ENCODE measurements around the gene RWDD3.

RWDD3 gene

DNA sequence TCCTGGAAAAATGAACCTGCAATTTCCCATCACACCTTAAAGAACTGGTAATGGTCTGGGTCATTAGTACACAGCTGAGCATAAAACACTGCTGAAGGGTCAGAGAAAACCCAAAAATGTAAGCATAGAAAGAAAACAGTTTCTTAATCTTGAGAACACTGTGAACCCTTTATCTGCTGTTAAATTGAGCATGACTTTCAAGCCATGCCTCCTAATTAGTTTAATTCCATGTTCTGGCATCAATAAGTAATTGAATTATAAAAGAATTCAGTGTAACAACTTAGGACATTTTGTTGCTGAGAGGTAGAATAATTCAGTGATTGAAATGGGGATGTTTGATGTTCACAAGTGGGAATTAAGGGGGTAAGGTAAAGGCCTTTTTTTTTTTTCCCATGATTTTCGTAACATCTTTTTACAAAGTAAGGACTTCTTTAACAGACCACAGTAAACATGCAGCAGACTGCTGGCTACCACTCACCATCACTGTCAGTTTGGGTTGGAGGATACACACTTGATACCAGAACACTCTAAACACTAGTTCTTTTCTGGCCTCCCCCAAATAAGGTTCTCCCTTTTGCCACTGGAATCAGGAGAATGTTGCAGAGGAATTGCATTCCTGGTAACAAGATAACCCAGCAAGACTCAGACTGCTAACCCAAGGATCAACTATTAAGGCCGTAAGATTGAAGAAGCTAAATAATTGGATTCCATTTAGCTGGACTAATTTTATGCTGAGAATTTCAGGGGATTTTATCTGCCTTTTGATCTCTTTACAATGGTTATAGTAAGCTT, 3.0 kb downstream of the RWDD3 start:
- ATAC-seq = no peak
- TF ChIP-seq ESRRG (CRISPR knock-in tag; IDR thresholded peaks at IDR 0.05) (no peak), ZFP30 (CRISPR knock-in tag; IDR thresholded peaks at IDR 0.05) (no peak), SNAI2 (CRISPR knock-in tag; IDR thresholded peaks at IDR 0.05) (no peak), PATZ1 (CRISPR knock-in tag; IDR thresholded peaks at IDR 0.05; ENCODE audit: borderline replicate concordance) (no peak), ZNF70 (CRISPR knock-in tag; IDR thresholded peaks at IDR 0.05) (no peak), CSDC2 (CRISPR knock-in tag; IDR thresholded peaks at IDR 0.05) (no peak), ARNTL (CRISPR knock-in tag; IDR thresholded peaks at IDR 0.05; ENCODE audit: borderline replicate concordance, low read depth) (no peak)

DNA sequence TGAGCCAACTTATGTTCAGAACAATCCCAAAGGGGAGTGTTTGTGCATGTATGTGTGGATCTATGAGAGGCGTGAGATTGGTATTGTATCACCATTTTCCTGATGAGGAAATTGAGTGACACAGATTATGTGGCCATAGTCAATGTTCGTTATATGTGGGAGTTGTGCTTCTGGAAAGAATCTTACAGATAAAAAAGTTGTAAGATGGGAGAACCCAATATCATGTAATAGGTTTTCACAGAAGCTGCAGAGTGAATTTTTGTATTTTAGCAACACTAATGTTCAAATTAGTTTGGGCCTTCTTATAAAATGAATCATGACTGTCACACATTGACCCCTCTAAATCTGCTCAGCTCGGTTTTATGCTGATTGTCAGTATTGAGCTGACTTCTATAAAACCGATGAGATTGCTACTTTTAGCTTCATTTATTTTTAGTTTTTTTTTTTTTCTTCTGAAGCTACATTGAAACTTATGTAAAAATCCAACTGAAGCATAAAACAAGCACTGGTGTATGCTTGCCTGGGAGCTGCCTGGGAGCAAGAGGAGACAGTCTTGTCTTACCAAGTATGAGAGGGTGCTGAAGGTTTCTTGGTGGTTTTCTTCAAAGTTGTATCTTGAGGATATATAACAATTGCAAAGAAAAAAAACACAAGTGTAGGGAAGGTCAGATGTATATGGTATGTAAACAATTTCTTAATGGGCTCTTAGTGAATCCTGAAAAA, 4.1 kb downstream of the RWDD3 start:
- no peak for TF ChIP-seq ISL1 (CRISPR knock-in tag; IDR thresholded peaks at IDR 0.05)
- no peak for TF ChIP-seq ZNF565 (CRISPR knock-in tag; conservative IDR thresholded peaks at IDR 0.05; ENCODE audit: low read depth)
- TF ChIP-seq OSR1 (CRISPR knock-in tag; IDR thresholded peaks at IDR 0.05) = no peak
- no peak for TF ChIP-seq ZFP30 (CRISPR knock-in tag; IDR thresholded peaks at IDR 0.05)
- TF ChIP-seq ESRRG (CRISPR knock-in tag; IDR thresholded peaks at IDR 0.05) = no peak
- TF ChIP-seq TOX (CRISPR knock-in tag; IDR thresholded peaks at IDR 0.05; ENCODE audit: borderline replicate concordance) = no peak
- TF ChIP-seq ZC3H10 (CRISPR knock-in tag; IDR thresholded peaks at IDR 0.05) = no peak
- TF ChIP-seq BACH2 (CRISPR knock-in tag; IDR thresholded peaks at IDR 0.05; ENCODE audit: borderline replicate concordance) = no peak
- TF ChIP-seq SNAI2 (CRISPR knock-in tag; IDR thresholded peaks at IDR 0.05) = no peak
- no peak for TF ChIP-seq ZNF8 (CRISPR knock-in tag; IDR thresholded peaks at IDR 0.05)
- TF ChIP-seq RARB (CRISPR knock-in tag; IDR thresholded peaks at IDR 0.05) = no peak
- no peak for TF ChIP-seq ARNTL (CRISPR knock-in tag; IDR thresholded peaks at IDR 0.05; ENCODE audit: borderline replicate concordance, low read depth)
- ATAC-seq = no peak

GRCh38 chr1:95245029-95245428, 11.0 kb downstream of the RWDD3 start:
- no peak for TF ChIP-seq TSHZ2 (CRISPR knock-in tag; IDR thresholded peaks at IDR 0.05)
- no peak for ATAC-seq

GRCh38 chr1:95246511-95246910, 12.5 kb downstream of the RWDD3 start:
- no peak for ATAC-seq
- TF ChIP-seq PPARA (CRISPR knock-in tag; IDR thresholded peaks at IDR 0.05; ENCODE audit: borderline replicate concordance) = no peak
- TF ChIP-seq TCF4 (CRISPR knock-in tag; IDR thresholded peaks at IDR 0.05; ENCODE audit: borderline replicate concordance) = no peak
- TF ChIP-seq GLIS3 (CRISPR knock-in tag; IDR thresholded peaks at IDR 0.05) = no peak
- TF ChIP-seq ZFP30 (CRISPR knock-in tag; IDR thresholded peaks at IDR 0.05) = no peak
- TF ChIP-seq TOX (CRISPR knock-in tag; IDR thresholded peaks at IDR 0.05; ENCODE audit: borderline replicate concordance) = no peak
- TF ChIP-seq RARB (CRISPR knock-in tag; IDR thresholded peaks at IDR 0.05) = no peak
- no peak for TF ChIP-seq TSHZ2 (CRISPR knock-in tag; IDR thresholded peaks at IDR 0.05)
- TF ChIP-seq, protein P1, sequence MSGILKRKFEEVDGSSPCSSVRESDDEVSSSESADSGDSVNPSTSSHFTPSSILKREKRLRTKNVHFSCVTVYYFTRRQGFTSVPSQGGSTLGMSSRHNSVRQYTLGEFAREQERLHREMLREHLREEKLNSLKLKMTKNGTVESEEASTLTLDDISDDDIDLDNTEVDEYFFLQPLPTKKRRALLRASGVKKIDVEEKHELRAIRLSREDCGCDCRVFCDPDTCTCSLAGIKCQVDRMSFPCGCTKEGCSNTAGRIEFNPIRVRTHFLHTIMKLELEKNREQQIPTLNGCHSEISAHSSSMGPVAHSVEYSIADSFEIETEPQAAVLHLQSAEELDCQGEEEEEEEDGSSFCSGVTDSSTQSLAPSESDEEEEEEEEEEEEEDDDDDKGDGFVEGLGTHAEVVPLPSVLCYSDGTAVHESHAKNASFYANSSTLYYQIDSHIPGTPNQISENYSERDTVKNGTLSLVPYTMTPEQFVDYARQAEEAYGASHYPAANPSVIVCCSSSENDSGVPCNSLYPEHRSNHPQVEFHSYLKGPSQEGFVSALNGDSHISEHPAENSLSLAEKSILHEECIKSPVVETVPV (CRISPR knock-in tag; IDR thresholded peaks at IDR 0.05) = no peak
- no peak for TF ChIP-seq PATZ1 (CRISPR knock-in tag; IDR thresholded peaks at IDR 0.05; ENCODE audit: borderline replicate concordance)
- no peak for TF ChIP-seq ZFP3 (CRISPR knock-in tag; IDR thresholded peaks at IDR 0.05)
- no peak for TF ChIP-seq ARNTL (CRISPR knock-in tag; IDR thresholded peaks at IDR 0.05; ENCODE audit: borderline replicate concordance, low read depth)
- no peak for TF ChIP-seq ISL1 (CRISPR knock-in tag; IDR thresholded peaks at IDR 0.05)
- TF ChIP-seq SNAI2 (CRISPR knock-in tag; IDR thresholded peaks at IDR 0.05) = no peak
- no peak for TF ChIP-seq ESRRG (CRISPR knock-in tag; IDR thresholded peaks at IDR 0.05)
- TF ChIP-seq CREB5 (CRISPR knock-in tag; IDR thresholded peaks at IDR 0.05; ENCODE audit: low read depth) = no peak
- TF ChIP-seq ZNF565 (CRISPR knock-in tag; conservative IDR thresholded peaks at IDR 0.05; ENCODE audit: low read depth) = no peak

Measured in SK-N-SH treated with all-trans-retinoic acid at 6 μM for 48 hours (cell line).